K562 (cell line): ENCODE measurements around the gene ZFX. TPM values are rescaled to one million over a fixed set of nuclear protein-coding genes. Genes with fewer than 3 reads are reported as not detected.

Experiments
- ATAC-seq: fragments of 200-7000 bp; cut with Tn5 transposase; 3 replicates; pipeline ENCODE4 v1.9.1; 2020; ENCODE audit warnings: moderate library complexity
- BruUV-seq: library from RNA; stranded (reverse); fragments of 400-500 nt; replicated peaks from 2 replicates; lab custom pipeline; 2021; lab: Mats Ljungman, UMichigan
- CTCF ChIA-PET: fragments of 300-600 bp; formaldehyde crosslinking; extraction: SDS; loops from one replicate; lab custom pipeline; 2021; ENCODE audit warnings: low intra/inter-chr PET ratio; lab: Yijun Ruan, JAX
- POLR2A ChIA-PET: fragments of 300-600, 350-650 bp; sonication (Branson Sonifier 250); formaldehyde crosslinking; extraction: SDS; loops from one replicate; lab custom pipeline; 2021; ENCODE audit warnings: antibody characterized with exemption, inconsistent platforms; lab: Yijun Ruan, JAX
- DNase-seq, 4 experiments: peaks; one replicate each; pipeline versions ENCODE4 v3.0.0 to v3.0.0-alpha.2; 2011 to 2018; ENCODE audit warnings: low spot score in 3 of 4, mixed read lengths in 3 of 4; ENCODE audit errors: extremely low read depth in 1 of 4
- FAIRE-seq: peaks from 2 replicates; lab custom pipeline; 2011; peaks lifted over from hg19 to GRCh38; lab: Jason Lieb, UNC
- H2AFZ ChIP-seq: 2 replicates; pipeline ENCODE4 v1.6.0; 2011; ENCODE audit warnings: low read depth, low read length, control low read depth, inconsistent platforms
- H3K27ac ChIP-seq: fragments of 200-600 bp; 3 replicates; pipeline ENCODE4 v1.8.0; 2011; ENCODE audit warnings: low read depth, mild to moderate bottlenecking, control low read depth, inconsistent platforms, low read length, moderate library complexity, mixed read lengths; ENCODE audit errors: extremely low read depth
- H3K27me3 ChIP-seq, 2 experiments: fragments of 300-600 bp in 1 of 2; 2 replicates in 1 of 2; 3 replicates in 1 of 2; pipeline versions ENCODE4 v1.6.0 to v1.8.0; 2011; ENCODE audit warnings: inconsistent platforms in 2 of 2, low read length in 2 of 2, mild to moderate bottlenecking in 1 of 2, mixed read lengths in 1 of 2, moderate library complexity in 1 of 2; ENCODE audit not compliant: control insufficient read depth in 2 of 2, insufficient read depth in 2 of 2
- H3K36me3 ChIP-seq: fragments of 300-600 bp; 3 replicates; pipeline ENCODE4 v1.8.0; 2011; ENCODE audit warnings: mild to moderate bottlenecking, low read length, inconsistent platforms; ENCODE audit not compliant: control insufficient read depth, insufficient read depth
- H3K4me1 ChIP-seq, 2 experiments: fragments of 200-600 bp in 1 of 2; replicated peaks in 1 of 2; 2 replicates in 1 of 2; 3 replicates in 1 of 2; pipeline versions ENCODE4 v1.5.1 to v1.8.0; 2011; ENCODE audit warnings: inconsistent platforms in 2 of 2, low read length in 2 of 2, mild to moderate bottlenecking in 1 of 2, mixed read lengths in 1 of 2, moderate library complexity in 1 of 2; ENCODE audit not compliant: control insufficient read depth in 2 of 2, insufficient read depth in 2 of 2
- H3K4me2 ChIP-seq: 2 replicates; pipeline ENCODE4 v1.6.1; 2011; ENCODE audit warnings: low read length, control low read depth, inconsistent platforms, mixed read lengths; ENCODE audit not compliant: insufficient read depth
- H3K4me3 ChIP-seq: fragments of 200-600 bp; sonication (generic), shearing (Covaris generic); 2 replicates; pipeline ENCODE4 v1.5.1; 2016; ENCODE audit warnings: control low read depth, inconsistent platforms
- H3K79me2 ChIP-seq: fragments of 200-600 bp; 3 replicates; pipeline ENCODE4 v1.8.0; 2011; ENCODE audit warnings: low read length, inconsistent platforms; ENCODE audit not compliant: control insufficient read depth, insufficient read depth
- H3K9ac ChIP-seq, 2 experiments: 2 replicates each; pipeline versions ENCODE4 v1.6.0 to v1.6.1; 2011; ENCODE audit warnings: low read depth in 2 of 2, low read length in 2 of 2, control low read depth in 1 of 2, inconsistent platforms in 1 of 2, mild to moderate bottlenecking in 1 of 2, mixed read lengths in 1 of 2; ENCODE audit not compliant: insufficient read depth in 1 of 2
- H3K9me1 ChIP-seq: one replicate; pipeline ENCODE4 v1.6.0; 2011; ENCODE audit warnings: inconsistent platforms, mild to moderate bottlenecking, low read length, moderate library complexity; ENCODE audit not compliant: control insufficient read depth, insufficient read depth
- H3K9me3 ChIP-seq: replicated peaks from 2 replicates; pipeline ENCODE4 v1.5.1; 2011; ENCODE audit warnings: low read depth, low read length, inconsistent platforms; ENCODE audit not compliant: control insufficient read depth, insufficient read depth
- H4K20me1 ChIP-seq: replicated peaks from 2 replicates; pipeline ENCODE4 v1.6.1; 2011; ENCODE audit warnings: low read length, inconsistent platforms, mixed read lengths; ENCODE audit not compliant: control insufficient read depth, insufficient read depth
- CHD4 ChIP-seq: fragments of 200-600 bp; sonication (generic); IDR thresholded peaks from 3 replicates; pipeline ENCODE4 v1.6.1; 2012; ENCODE audit warnings: low read depth, mild to moderate bottlenecking, mixed read lengths, low read length, inconsistent platforms; ENCODE audit not compliant: insufficient read depth, insufficient replicate concordance, poor library complexity, severe bottlenecking
- ELF1 ChIP-seq: fragments of 200-800 bp; sonication (Bioruptor generic); IDR thresholded peaks from 2 replicates; pipeline ENCODE4 v1.6.1; 2016; ENCODE audit warnings: missing genetic modification characterization, missing compliant biosample characterization
- FIP1L1 ChIP-seq: fragments of 200-400 bp; formaldehyde crosslinking; IDR thresholded peaks from 2 replicates; pipeline ENCODE4 v1.6.1; 2018; ENCODE audit warnings: mild to moderate bottlenecking, low read depth, low read length; ENCODE audit not compliant: poor library complexity, severe bottlenecking
- GATAD2A ChIP-seq: fragments of 450-650 bp; IDR thresholded peaks from 2 replicates; pipeline ENCODE4 v1.6.1; 2017
- GTF2E2 ChIP-seq: fragments of 200-800 bp; sonication (Bioruptor generic); IDR thresholded peaks from 2 replicates; pipeline ENCODE4 v1.6.1; 2016; ENCODE audit warnings: missing genetic modification characterization, missing compliant biosample characterization
- POLR3A ChIP-seq: IDR thresholded peaks from 2 replicates; pipeline ENCODE4 v1.6.1; 2011; ENCODE audit warnings: borderline replicate concordance, mild to moderate bottlenecking, moderate library complexity; ENCODE audit not compliant: insufficient read length, insufficient read depth; ENCODE audit errors: extremely low read depth
- RB1 ChIP-seq: fragments of 450-650 bp; IDR thresholded peaks from 2 replicates; pipeline ENCODE4 v1.6.1; 2017; ENCODE audit warnings: low read depth, mild to moderate bottlenecking
- SMARCA4 ChIP-seq: fragments of 450-650 bp; IDR thresholded peaks from 2 replicates; pipeline ENCODE4 v1.6.1; 2016
- TOE1 ChIP-seq, 2 experiments: fragments of 450-650 bp in 1 of 2; sonication (generic) in 1 of 2; formaldehyde crosslinking in 1 of 2; IDR thresholded peaks; 2 replicates each; pipeline versions ENCODE4 v1.7.1 to v1.8.0; 2016 to 2022; ENCODE audit warnings: borderline replicate concordance in 2 of 2, mild to moderate bottlenecking in 2 of 2, antibody characterized with exemption in 1 of 2, inconsistent platforms in 1 of 2, low read depth in 1 of 2, missing genetic modification reagents in 1 of 2, moderate library complexity in 1 of 2
- ZZZ3 ChIP-seq: fragments of 450-650 bp; IDR thresholded peaks from 2 replicates; pipeline ENCODE4 v1.6.1; 2016; ENCODE audit warnings: antibody characterized with exemption, mild to moderate bottlenecking, moderate library complexity
- WGBS: fragments of 100-300 bp; shearing (Covaris generic); methylation state at CpG from one replicate; pipeline ENCODE4 v1.1.6; 2016; ENCODE audit warnings: low coverage, mixed read lengths; ENCODE audit not compliant: insufficient coverage; ENCODE audit errors: missing lambda C conversion rate; 5-methylcytosine and 5-hydroxymethylcytosine counted together
- in situ Hi-C: fragments of 300-500 bp; cut with MboI; formaldehyde crosslinking; loops from 4 replicates; pipeline ENCODE4 v1.15.0; 2018; ENCODE audit warnings: inconsistent platforms, mixed read lengths
- intact Hi-C: fragments of 100-400 bp; cut with micrococcal nuclease; formaldehyde crosslinking; loops from 2 replicates; pipeline ENCODE4 v1.14.2; 2022
- polyA plus RNA-seq, 8 experiments: library from polyadenylated mRNA; depleted of rRNA in 4 of 8; stranded (reverse) in 5 of 8; unstranded in 3 of 8; fragments of >200 nt; fragmentation: Nextera tagmentation in 2 of 8; fragmentation: Illumina TruSeq in 1 of 8; extraction: Ambion mirVana in 2 of 8; extraction: Trizol in 1 of 8; gene quantifications; 2 replicates each; pipeline versions ENCODE4 v1.2.1 to v1.2.3, GENCODE V29; 2011 to 2014; ENCODE audit warnings: inconsistent platforms in 1 of 8, missing spikeins in 1 of 8
- total RNA-seq, 7 experiments: library from RNA; depleted of rRNA in 6 of 7; stranded (reverse); fragments of >200 nt in 6 of 7; fragmentation: Illumina TruSeq in 2 of 7; extraction: Trizol in 2 of 7; gene quantifications; 2 replicates each; pipeline versions ENCODE4 v1.2.1 to v1.2.3, GENCODE V29; 2011 to 2021; ENCODE audit warnings: low replicate concordance in 1 of 7

Gene ZFX
- total and polyA plus RNA-seq, 9 of the 15 experiments (the other 6 are each of a cell fraction or from before 2014, with no cell fraction given), result 5.3 to 25.2 (median 11.4) TPM

- Histone ChIP-seq H3K27ac (no peak overlapping the region), H3K9me1 (no peaks in the 10 kb centered on the region), H3K4me3 (no peak overlapping the region), H3K9ac (no peak overlapping the region), H3K9me3 (no peaks in the 10 kb centered on the region), H3K4me1 (no peaks in the 10 kb centered on the region), H4K20me1 (no peaks in the 10 kb centered on the region), H2AFZ (no peak overlapping the region), H3K27me3 (peaks cover 0 to 5% of the 10 kb centered on the region in 2 experiments; a peak in 2 of 5 replicates), H3K36me3 (no peaks in the 10 kb centered on the region), H3K79me2 (no peaks in the 10 kb centered on the region), H3K4me2 (no peak overlapping the region)
- WGBS, result 3% methylated on average over 3 of the region's 3 CpGs
- ATAC-seq, result no peak
- ChIA-PET CTCF (no interaction called here), POLR2A (interaction anchor here (0.5 to 0.7 kb wide), 2 partner anchors 558 to 874 kb away, joined by 4 to 5 read pairs; no protein-coding TSS in a partner anchor)
- in situ Hi-C loops, result no loop called here
- no TSS peak for BruUV-seq
- no peak for FAIRE-seq
- intact Hi-C loops, result no loop called here
- no peak for TF ChIP-seq CHD4
- no peak for TF ChIP-seq ZZZ3
- TF ChIP-seq SMARCA4, result no peak
- no peak for TF ChIP-seq POLR3A
- no peak for TF ChIP-seq ELF1
- no peak for TF ChIP-seq RB1
- TF ChIP-seq FIP1L1, result no peak
- no peak for TF ChIP-seq GTF2E2
- no peak for TF ChIP-seq TOE1 (IDR thresholded peaks at IDR 0.05; ENCODE audit: borderline replicate concordance)
- no peak for TF ChIP-seq TOE1 (CRISPR knock-in tag; IDR thresholded peaks at IDR 0.05; ENCODE audit: borderline replicate concordance, low read depth)
- no peak for TF ChIP-seq GATAD2A
- no peak for DNase-seq
Observed at GRCh38 chrX:24253030-24253429, 103.5 kb downstream of the ZFX start.
